Effector memory CD8-positive, alpha-beta T cell (primary cell): ENCODE measurements around the gene SPRY2.

Experiments used
- ATAC-seq: fragments of 150-1000 bp; cut with Tn5 transposase; replicated peaks from 2 replicates; pipeline ENCODE4 v1.10.0; 2021; ENCODE audit warnings: mild to moderate bottlenecking, moderate library complexity
- DNase-seq, 3 experiments: peaks; one replicate each; pipeline ENCODE4 v3.0.0; 2021
- H3K27ac Mint-ChIP-seq, 2 donors: one replicate each; pipeline ENCODE4 v1.8.0; 2022; ENCODE audit warnings: mild to moderate bottlenecking in 2 of 2, mixed read lengths in 2 of 2, moderate library complexity in 2 of 2
- H3K27me3 Mint-ChIP-seq, 2 donors: one replicate each; pipeline ENCODE4 v1.8.0; 2022; ENCODE audit warnings: mixed read lengths in 2 of 2
- H3K36me3 Mint-ChIP-seq: one replicate; pipeline ENCODE4 v1.8.0; 2022; ENCODE audit warnings: mild to moderate bottlenecking, moderate library complexity, mixed read lengths; ENCODE audit not compliant: insufficient read depth
- H3K4me1 Mint-ChIP-seq, 2 donors: one replicate each; pipeline ENCODE4 v1.8.0; 2022; ENCODE audit warnings: low read depth in 2 of 2, mixed read lengths in 2 of 2
- H3K4me3 Mint-ChIP-seq, 2 donors: one replicate each; pipeline ENCODE4 v1.8.0; 2022; ENCODE audit warnings: mild to moderate bottlenecking in 2 of 2, mixed read lengths in 2 of 2, moderate library complexity in 2 of 2
- H3K9me3 Mint-ChIP-seq, 2 donors: one replicate each; pipeline ENCODE4 v1.8.0; 2022; ENCODE audit warnings: mixed read lengths in 2 of 2
- total RNA-seq, 9 experiments: gene quantifications; one replicate each; lab custom pipeline; 2026; lab: John Stamatoyannopoulos, UW

The SPRY2 gene, protein sequence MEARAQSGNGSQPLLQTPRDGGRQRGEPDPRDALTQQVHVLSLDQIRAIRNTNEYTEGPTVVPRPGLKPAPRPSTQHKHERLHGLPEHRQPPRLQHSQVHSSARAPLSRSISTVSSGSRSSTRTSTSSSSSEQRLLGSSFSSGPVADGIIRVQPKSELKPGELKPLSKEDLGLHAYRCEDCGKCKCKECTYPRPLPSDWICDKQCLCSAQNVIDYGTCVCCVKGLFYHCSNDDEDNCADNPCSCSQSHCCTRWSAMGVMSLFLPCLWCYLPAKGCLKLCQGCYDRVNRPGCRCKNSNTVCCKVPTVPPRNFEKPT
- total RNA-seq: 0.19 to 2.6 (median 0.63) reads per million in 9 experiments

- Mint-ChIP-seq H3K4me1 (peaks cover 9 to 26% of the 10 kb centered on the region in 2 donors), H3K27me3 (peaks cover 26 to 27% of the 10 kb centered on the region in 2 donors), H3K27ac (peak within 1 kb of the TSS in 1 of 2 donors; percentile 35), H3K4me3 (no peak within 1 kb of the TSS), H3K9me3 (no peaks in the 10 kb centered on the region), H3K36me3 (peaks cover 5% of the 10 kb centered on the region)
- ATAC-seq (peak; percentile 49), DNase-seq (peak in 2 of 3 experiments; percentile 5 to 15)
These were observed at the start of gene SPRY2 for GRCh38 chr13:80341101-80341755. Gene SPRY2 (minus strand): TSS chr13:80341126. CDS start chr13:80337705, 3,421 bp downstream.

GRCh38 chr13:80390338-80390737 is 49.4 kb upstream of the SPRY2 start:
- no peak for ATAC-seq
- no peak overlapping the region for H3K4me3 Mint-ChIP-seq
- no peaks in the 10 kb centered on the region for H3K9me3 Mint-ChIP-seq

DNA sequence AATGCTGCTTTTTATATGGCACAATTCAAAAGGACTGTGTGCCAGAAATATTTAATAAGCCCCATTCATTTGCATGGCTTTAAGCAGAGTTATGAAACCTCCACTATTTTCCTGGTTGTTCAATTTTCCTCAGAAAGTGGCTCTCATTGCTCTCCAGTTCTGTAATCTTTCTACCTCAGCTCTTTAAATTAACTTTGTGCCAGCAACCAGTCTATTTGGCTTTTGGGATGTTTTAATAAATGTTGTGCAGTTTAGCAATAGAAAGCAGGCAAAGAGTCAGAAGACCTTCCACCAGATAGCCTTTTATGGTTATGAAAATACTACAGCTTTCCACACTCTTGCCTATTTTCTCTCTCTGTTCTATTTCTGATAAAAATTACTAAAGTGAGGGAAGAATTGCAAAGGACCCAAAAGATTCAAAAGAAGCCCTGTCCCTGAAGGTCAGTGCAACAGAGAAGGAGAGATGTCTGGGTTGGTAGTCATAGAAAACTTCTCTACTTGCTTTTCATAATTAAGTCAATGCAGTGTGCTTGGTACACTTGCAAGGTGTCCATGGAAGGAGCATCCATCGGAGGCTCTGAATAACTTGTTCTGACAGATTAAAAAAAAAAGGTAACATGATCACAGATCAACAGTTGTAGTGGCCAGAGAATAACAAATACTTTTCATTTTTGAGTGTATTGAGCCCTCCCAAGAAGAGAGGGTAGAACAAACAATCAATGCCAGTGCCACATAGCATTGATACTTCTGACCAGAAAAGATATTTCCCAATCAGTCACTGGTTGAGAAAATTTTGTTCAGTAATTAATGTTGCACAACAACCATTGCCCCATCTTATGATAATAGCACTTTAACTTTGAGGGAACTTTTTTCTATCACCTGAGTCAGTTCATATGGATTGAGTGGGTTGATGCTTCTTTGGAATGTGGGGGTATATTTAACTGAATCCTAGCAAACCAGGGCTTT is 48.4 kb upstream of the SPRY2 start:
- peaks cover 0 to 7% of the 10 kb centered on the region in 2 donors for H3K27me3 Mint-ChIP-seq
- no peak overlapping the region for H3K4me3 Mint-ChIP-seq
- no peak overlapping the region for H3K27ac Mint-ChIP-seq
- H3K4me1 Mint-ChIP-seq: peaks cover 6 to 9% of the 10 kb centered on the region in 2 donors
- H3K36me3 Mint-ChIP-seq: no peaks in the 10 kb centered on the region
- H3K9me3 Mint-ChIP-seq: no peaks in the 10 kb centered on the region
- DNase-seq (no peak), ATAC-seq (no peak)

More at GRCh38 chr13:80390338-80390737, 49.4 kb upstream of the SPRY2 start:
- Mint-ChIP-seq H3K27me3 (peaks cover 0 to 7% of the 10 kb centered on the region in 2 donors), H3K36me3 (no peaks in the 10 kb centered on the region), H3K27ac (no peak overlapping the region), H3K4me1 (peaks cover 6 to 8% of the 10 kb centered on the region in 2 donors)
- DNase-seq: no peak

DNA sequence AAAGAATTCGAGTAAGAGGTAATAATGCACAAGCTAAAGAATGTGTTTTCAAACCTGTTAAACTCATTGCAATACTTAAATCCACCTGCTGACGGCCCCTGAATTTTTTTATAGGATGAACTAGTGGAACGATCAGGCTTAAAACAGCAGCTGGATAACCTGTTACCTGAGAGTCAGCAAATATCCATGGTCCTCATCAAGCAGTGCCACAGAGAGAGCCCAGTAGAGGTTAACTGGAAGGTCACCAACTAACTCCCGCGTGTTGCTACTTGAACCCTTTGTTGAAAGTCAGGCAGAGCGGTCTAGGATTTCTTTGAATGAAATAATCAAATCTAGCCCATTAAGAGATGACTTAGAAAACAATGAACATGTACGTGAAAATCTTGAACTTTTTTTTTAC is 47.6 kb upstream of the SPRY2 start:
- ATAC-seq (no peak), DNase-seq (no peak)
- Mint-ChIP-seq H3K27me3 (peaks cover 0 to 1% of the 10 kb centered on the region in 2 donors), H3K36me3 (no peaks in the 10 kb centered on the region), H3K27ac (no peak overlapping the region), H3K4me3 (no peak overlapping the region), H3K4me1 (peaks cover 6 to 9% of the 10 kb centered on the region in 2 donors), H3K9me3 (no peaks in the 10 kb centered on the region)

DNA sequence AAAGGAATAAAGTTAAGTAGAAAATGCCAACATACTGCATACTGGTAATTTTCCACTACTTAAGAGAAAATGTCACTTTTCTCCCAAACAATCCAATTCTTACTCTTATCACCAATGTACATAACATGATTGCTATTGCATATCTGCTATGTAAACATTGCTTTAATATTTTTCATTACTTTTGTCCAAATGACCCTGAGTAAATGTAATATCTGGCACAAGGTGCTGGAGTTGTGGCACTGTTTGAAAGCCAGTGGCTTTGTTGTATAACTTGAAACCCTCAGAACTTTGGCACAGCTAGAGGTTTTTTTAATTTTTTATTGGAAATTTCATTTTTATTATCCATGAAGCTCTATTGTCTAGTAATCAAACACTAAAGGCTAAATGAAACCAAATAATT is 45.7 kb upstream of the SPRY2 start:
- Mint-ChIP-seq H3K9me3 (no peaks in the 10 kb centered on the region), H3K36me3 (no peaks in the 10 kb centered on the region)

GRCh38 chr13:80386002-80386401 is 45.1 kb upstream of the SPRY2 start:
- Mint-ChIP-seq H3K4me1 (peaks cover 9% of the 10 kb centered on the region in 2 donors), H3K27me3 (no peaks in the 10 kb centered on the region), H3K36me3 (no peaks in the 10 kb centered on the region), H3K27ac (no peak overlapping the region), H3K4me3 (peak overlapping the region in 1 of 2 donors; percentile 30), H3K9me3 (no peaks in the 10 kb centered on the region)
- peak; percentile 93 for ATAC-seq
- peak in 1 of 3 experiments; percentile 10 for DNase-seq

More for the DNA sequence above, 45.7 kb upstream of the SPRY2 start:
- Mint-ChIP-seq H3K27ac (no peak overlapping the region), H3K4me3 (no peak overlapping the region), H3K27me3 (no peaks in the 10 kb centered on the region), H3K4me1 (peaks cover 9% of the 10 kb centered on the region in 2 donors)
- no peak for DNase-seq
- ATAC-seq: no peak

- ATAC-seq (no peak), DNase-seq (no peak)
- Mint-ChIP-seq H3K4me3 (no peak overlapping the region), H3K4me1 (peaks cover 9% of the 10 kb centered on the region in 2 donors), H3K9me3 (no peaks in the 10 kb centered on the region), H3K36me3 (no peaks in the 10 kb centered on the region), H3K27ac (no peak overlapping the region), H3K27me3 (no peaks in the 10 kb centered on the region)
These were observed 41.6 kb upstream of the SPRY2 start for GRCh38 chr13:80382576-80382975.

- no peak overlapping the region for H3K27ac Mint-ChIP-seq
- no peaks in the 10 kb centered on the region for H3K36me3 Mint-ChIP-seq
- H3K4me3 Mint-ChIP-seq: no peak overlapping the region
- ATAC-seq: no peak
- H3K27me3 Mint-ChIP-seq: no peaks in the 10 kb centered on the region
- no peaks in the 10 kb centered on the region for H3K9me3 Mint-ChIP-seq
- peaks cover 0 to 3% of the 10 kb centered on the region in 2 donors for H3K4me1 Mint-ChIP-seq
- no peak for DNase-seq
These were observed 38.3 kb upstream of the SPRY2 start for GRCh38 chr13:80379245-80379644.

DNA sequence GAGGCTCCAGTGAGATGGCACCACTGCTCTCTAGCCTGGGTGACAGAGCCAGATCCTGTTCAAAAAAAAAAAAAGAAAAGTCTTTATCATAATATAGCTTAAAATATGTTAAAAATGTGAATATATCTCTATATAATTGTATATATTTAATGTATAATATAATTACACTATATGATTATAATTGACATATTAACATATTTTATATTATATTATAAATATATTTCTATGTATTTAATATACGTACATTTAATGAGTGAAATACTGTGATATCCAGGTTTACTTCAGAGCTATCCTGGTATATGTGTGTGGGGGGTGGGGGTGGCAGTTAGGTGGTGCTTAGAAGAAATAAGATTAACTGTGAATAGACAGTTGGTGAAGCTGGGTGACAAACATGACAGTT is 35.6 kb upstream of the SPRY2 start:
- Mint-ChIP-seq H3K4me1 (no peaks in the 10 kb centered on the region), H3K27ac (no peak overlapping the region), H3K4me3 (no peak overlapping the region), H3K9me3 (no peaks in the 10 kb centered on the region), H3K27me3 (no peaks in the 10 kb centered on the region), H3K36me3 (no peaks in the 10 kb centered on the region)
- ATAC-seq (no peak), DNase-seq (no peak)

GRCh38 chr13:80374901-80375300 is 34.0 kb upstream of the SPRY2 start:
- Mint-ChIP-seq H3K4me1 (no peaks in the 10 kb centered on the region), H3K4me3 (no peak overlapping the region), H3K36me3 (no peaks in the 10 kb centered on the region), H3K27ac (no peak overlapping the region), H3K27me3 (no peaks in the 10 kb centered on the region), H3K9me3 (no peaks in the 10 kb centered on the region)
- ATAC-seq: no peak
- no peak for DNase-seq

DNA sequence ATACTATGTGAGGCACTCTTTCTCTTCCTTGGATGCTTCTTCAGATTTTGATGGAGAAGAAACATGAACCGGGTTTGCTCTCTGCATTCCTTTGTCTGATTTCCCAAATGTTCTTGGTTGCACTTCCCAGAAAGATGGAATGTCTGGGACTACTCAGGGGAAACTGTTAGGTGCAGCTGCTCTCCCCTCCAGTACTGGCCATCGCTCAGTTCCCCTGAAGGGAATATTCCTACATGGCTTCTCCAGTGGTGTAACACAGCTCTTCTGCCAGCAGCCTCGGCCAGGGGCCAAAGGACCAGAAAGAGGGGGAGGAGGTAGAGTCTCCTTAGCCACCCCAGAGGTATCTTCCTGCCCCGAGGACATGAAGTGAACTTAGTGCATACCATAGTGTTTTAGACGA is 33.5 kb upstream of the SPRY2 start:
- H3K27ac Mint-ChIP-seq: no peak overlapping the region
- H3K4me3 Mint-ChIP-seq: no peak overlapping the region
- H3K36me3 Mint-ChIP-seq: no peaks in the 10 kb centered on the region
- H3K4me1 Mint-ChIP-seq: no peaks in the 10 kb centered on the region
- ATAC-seq (no peak), DNase-seq (no peak)
- H3K27me3 Mint-ChIP-seq: no peaks in the 10 kb centered on the region
- H3K9me3 Mint-ChIP-seq: no peaks in the 10 kb centered on the region

- Mint-ChIP-seq H3K27ac (no peak overlapping the region), H3K27me3 (no peaks in the 10 kb centered on the region), H3K36me3 (no peaks in the 10 kb centered on the region), H3K4me1 (no peaks in the 10 kb centered on the region), H3K9me3 (no peaks in the 10 kb centered on the region), H3K4me3 (no peak overlapping the region)
- ATAC-seq: no peak
- no peak for DNase-seq
These were observed 31.0 kb upstream of the SPRY2 start for GRCh38 chr13:80371840-80372509.

DNA sequence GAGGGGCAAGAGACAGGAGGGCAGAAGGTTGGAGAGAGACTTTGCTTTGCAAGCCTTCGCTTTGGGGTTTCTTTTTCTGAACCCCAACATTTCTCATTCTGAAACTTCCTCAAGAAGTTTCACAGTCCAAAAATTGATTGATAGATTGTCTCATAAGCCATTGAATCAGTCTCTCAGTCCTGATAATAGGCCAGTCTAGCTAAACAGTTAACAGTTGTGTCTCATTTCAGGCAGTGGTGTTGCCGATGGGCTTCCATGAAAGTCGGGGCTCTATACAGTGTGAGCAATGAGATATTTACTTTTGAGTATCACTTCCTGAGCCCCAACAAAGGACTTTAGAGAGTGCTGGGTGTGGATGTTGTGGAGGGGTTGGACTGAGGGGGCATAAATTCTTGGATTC is 26.5 kb upstream of the SPRY2 start:
- Mint-ChIP-seq H3K4me3 (no peak overlapping the region), H3K4me1 (no peaks in the 10 kb centered on the region), H3K9me3 (no peaks in the 10 kb centered on the region), H3K27ac (peak overlapping the region in 1 of 2 donors; percentile 38), H3K36me3 (no peaks in the 10 kb centered on the region), H3K27me3 (no peaks in the 10 kb centered on the region)
- DNase-seq: no peak
- no peak for ATAC-seq
